Caco-2 (cell line): ENCODE measurements around the gene MROH2A. TPM values are rescaled to one million over a fixed set of nuclear protein-coding genes. Genes with fewer than 3 reads are reported as not detected.

Experiments used
- BruUV-seq: library from RNA; stranded (reverse); fragments of 400-500 nt; replicated peaks from 2 replicates; lab custom pipeline; 2021; lab: Mats Ljungman, UMichigan
- CTCF ChIA-PET: fragments of 300-600 bp; sonication (Branson Sonifier 250); formaldehyde crosslinking; loops from one replicate; lab custom pipeline; 2022; ENCODE audit warnings: antibody characterized with exemption; lab: Charles Lee
- POLR2A ChIA-PET: fragments of 300-600 bp; sonication (Branson Sonifier 250); formaldehyde crosslinking; loops from one replicate; lab custom pipeline; 2022; ENCODE audit warnings: antibody characterized with exemption; lab: Charles Lee
- DNase-seq, 2 experiments: peaks; one replicate each; pipeline versions ENCODE4 v3.0.0 to v3.0.0-alpha.2; 2020 to 2022
- H3K27me3 ChIP-seq: replicated peaks from 2 replicates; pipeline ENCODE4 v1.6.0; 2011; ENCODE audit warnings: low read length; ENCODE audit not compliant: control insufficient read depth, insufficient read depth
- H3K36me3 ChIP-seq: 2 replicates; pipeline ENCODE4 v1.5.1; 2011; ENCODE audit warnings: low read length; ENCODE audit not compliant: control insufficient read depth, insufficient read depth
- H3K4me1 ChIP-seq: fragments of 250-450 bp; sonication (Bioruptor Pico); 2 replicates; pipeline ENCODE4 v1.5.1; 2020; ENCODE audit warnings: mild to moderate bottlenecking
- H3K4me3 ChIP-seq: 2 replicates; pipeline ENCODE4 v1.5.1; 2011; ENCODE audit warnings: low read depth, mild to moderate bottlenecking, control low read depth, low read length
- H3K9me3 ChIP-seq: fragments of 250-450 bp; sonication (Bioruptor Pico); 2 replicates; pipeline ENCODE4 v1.5.1; 2020; ENCODE audit warnings: mild to moderate bottlenecking, moderate library complexity
- H3K27ac Mint-ChIP-seq: one replicate; pipeline ENCODE4 v1.8.0; 2022; ENCODE audit warnings: mixed read lengths; ENCODE audit not compliant: unreplicated experiment
- H3K27me3 Mint-ChIP-seq: one replicate; pipeline ENCODE4 v1.8.0; 2022; ENCODE audit warnings: mixed read lengths; ENCODE audit not compliant: insufficient read depth, unreplicated experiment
- H3K36me3 Mint-ChIP-seq: one replicate; pipeline ENCODE4 v1.8.0; 2022; ENCODE audit warnings: mild to moderate bottlenecking, mixed read lengths; ENCODE audit not compliant: insufficient read depth, unreplicated experiment
- H3K4me1 Mint-ChIP-seq: one replicate; pipeline ENCODE4 v1.8.0; 2022; ENCODE audit warnings: low read depth, mixed read lengths; ENCODE audit not compliant: unreplicated experiment
- H3K4me3 Mint-ChIP-seq: one replicate; pipeline ENCODE4 v1.8.0; 2022; ENCODE audit warnings: mild to moderate bottlenecking, moderate library complexity, mixed read lengths; ENCODE audit not compliant: unreplicated experiment
- H3K9me3 Mint-ChIP-seq: one replicate; pipeline ENCODE4 v1.8.0; 2022; ENCODE audit warnings: mixed read lengths; ENCODE audit not compliant: unreplicated experiment
- CTCF ChIP-seq, 2 experiments: fragments of 200-600 bp in 1 of 2; IDR thresholded peaks; 1 replicate in 1 of 2; 2 replicates in 1 of 2; pipeline versions ENCODE4 v1.5.1 to v1.8.0; 2011 to 2022; ENCODE audit warnings: antibody characterized with exemption in 1 of 2, control low read depth in 1 of 2, inconsistent platforms in 1 of 2, low read depth in 1 of 2, low read length in 1 of 2, mild to moderate bottlenecking in 1 of 2, moderate library complexity in 1 of 2; ENCODE audit not compliant: insufficient read depth in 1 of 2, severe bottlenecking in 1 of 2, unreplicated experiment in 1 of 2
- intact Hi-C: fragments of 100-400 bp; cut with micrococcal nuclease; formaldehyde crosslinking; loops from one replicate; pipeline ENCODE4 v1.10.0; 2022; ENCODE audit not compliant: unreplicated experiment
- total RNA-seq: library from RNA; stranded (reverse); gene quantifications from 2 replicates; pipeline ENCODE4 v1.2.3, GENCODE V29; 2022

The MROH2A gene
- total RNA-seq, 1 experiment from 2014 or later: not detected

- DNase-seq: no peak
These were observed 29.2 kb downstream of the MROH2A start for GRCh38 chr2:233807215-233807865.

GRCh38 chr2:233807966-233808935 lies 30.1 kb downstream of the MROH2A start:
- Mint-ChIP-seq H3K4me3 (no peak overlapping the region), H3K9me3 (no peaks in the 10 kb centered on the region), H3K27me3 (no peaks in the 10 kb centered on the region), H3K27ac (no peak overlapping the region), H3K36me3 (no peaks in the 10 kb centered on the region), H3K4me1 (no peaks in the 10 kb centered on the region)
- DNase-seq: no peak
- no peaks in the 10 kb centered on the region for H3K36me3 ChIP-seq
- BruUV-seq: no TSS peak
- TF ChIP-seq CTCF (IDR thresholded peaks at IDR 0.05; ENCODE audit: insufficient read depth in 1 of 2, low read depth in 1 of 2, low read length in 1 of 2, severe bottlenecking in 1 of 2, unreplicated experiment in 1 of 2): no peak
- CTCF ChIA-PET: no interaction called here
- H3K4me3 ChIP-seq: no peak overlapping the region
- intact Hi-C loops: no loop called here
- POLR2A ChIA-PET: no interaction called here
- no peaks in the 10 kb centered on the region for H3K9me3 ChIP-seq
- no peaks in the 10 kb centered on the region for H3K4me1 ChIP-seq
- H3K27me3 ChIP-seq: no peaks in the 10 kb centered on the region

More at GRCh38 chr2:233807215-233807865, 29.2 kb downstream of the MROH2A start:
- no peaks in the 10 kb centered on the region for H3K36me3 Mint-ChIP-seq
- H3K27me3 Mint-ChIP-seq: no peaks in the 10 kb centered on the region
- Histone ChIP-seq H3K9me3 (no peaks in the 10 kb centered on the region), H3K27me3 (no peaks in the 10 kb centered on the region), H3K36me3 (no peaks in the 10 kb centered on the region), H3K4me1 (no peaks in the 10 kb centered on the region), H3K4me3 (no peak overlapping the region)
- intact Hi-C loops: no loop called here
- H3K9me3 Mint-ChIP-seq: no peaks in the 10 kb centered on the region
- no peak overlapping the region for H3K4me3 Mint-ChIP-seq
- POLR2A ChIA-PET: no interaction called here
- no TSS peak for BruUV-seq
- CTCF ChIA-PET: no interaction called here
- no peaks in the 10 kb centered on the region for H3K4me1 Mint-ChIP-seq
- TF ChIP-seq CTCF (IDR thresholded peaks at IDR 0.05; ENCODE audit: insufficient read depth in 1 of 2, low read depth in 1 of 2, low read length in 1 of 2, severe bottlenecking in 1 of 2, unreplicated experiment in 1 of 2): no peak
- no peak overlapping the region for H3K27ac Mint-ChIP-seq

GRCh38 chr2:233810385-233810784 lies 32.3 kb downstream of the MROH2A start:
- CTCF ChIA-PET: no interaction called here
- H3K4me1 Mint-ChIP-seq: no peaks in the 10 kb centered on the region

More at GRCh38 chr2:233810385-233810784, 32.3 kb downstream of the MROH2A start:
- H3K27ac Mint-ChIP-seq: no peak overlapping the region
- no peaks in the 10 kb centered on the region for H3K36me3 Mint-ChIP-seq
- BruUV-seq: no TSS peak
- Histone ChIP-seq H3K27me3 (no peaks in the 10 kb centered on the region), H3K9me3 (no peaks in the 10 kb centered on the region), H3K36me3 (no peaks in the 10 kb centered on the region), H3K4me1 (no peaks in the 10 kb centered on the region), H3K4me3 (no peak overlapping the region)
- no peaks in the 10 kb centered on the region for H3K27me3 Mint-ChIP-seq
- DNase-seq: no peak
- TF ChIP-seq CTCF (IDR thresholded peaks at IDR 0.05; ENCODE audit: insufficient read depth in 1 of 2, low read depth in 1 of 2, low read length in 1 of 2, severe bottlenecking in 1 of 2, unreplicated experiment in 1 of 2): no peak
- POLR2A ChIA-PET: no interaction called here
- H3K4me3 Mint-ChIP-seq: no peak overlapping the region
- intact Hi-C loops: no loop called here
- no peaks in the 10 kb centered on the region for H3K9me3 Mint-ChIP-seq
